GM18861 (cell line): Measurements from ENCODE around the gene SPIRE1.

Source experiments
- ATAC-seq: cut with Tn5 transposase; IDR thresholded peaks from one replicate; pipeline ENCODE4 v1.9.1; 2021; ENCODE audit not compliant: unreplicated experiment

The SPIRE1 gene

GRCh38 chr18:12455496-12455895, 202.4 kb downstream of the SPIRE1 start:
- no peak for ATAC-seq

- ATAC-seq = no peak
These were observed 205.1 kb downstream of the SPIRE1 start for GRCh38 chr18:12452784-12453183.

GRCh38 chr18:12451428-12451827, 206.5 kb downstream of the SPIRE1 start:
- ATAC-seq = no peak

- ATAC-seq = no peak
These were observed 208.7 kb downstream of the SPIRE1 start for GRCh38 chr18:12449051-12449785.

- no peak for ATAC-seq
These were observed 212.4 kb downstream of the SPIRE1 start for GRCh38 chr18:12445554-12445953.

- ATAC-seq = no peak
These were observed 214.4 kb downstream of the SPIRE1 start for GRCh38 chr18:12443551-12443950.

- no peak for ATAC-seq
These were observed 215.0 kb downstream of the SPIRE1 start for GRCh38 chr18:12442946-12443345.

- ATAC-seq = no peak
These were observed 216.4 kb downstream of the SPIRE1 start for GRCh38 chr18:12441475-12442034.

- ATAC-seq = no peak
These were observed 219.7 kb downstream of the SPIRE1 start for GRCh38 chr18:12438257-12438656.

- no peak for ATAC-seq
These were observed 222.0 kb downstream of the SPIRE1 start for GRCh38 chr18:12435867-12436266.

GRCh38 chr18:12434541-12434929, 223.4 kb downstream of the SPIRE1 start:
- no peak for ATAC-seq

GRCh38 chr18:12433829-12434540, 223.9 kb downstream of the SPIRE1 start:
- ATAC-seq = no peak

GRCh38 chr18:12432881-12433280, 225.0 kb downstream of the SPIRE1 start:
- ATAC-seq = no peak

GRCh38 chr18:12432196-12432595, 225.7 kb downstream of the SPIRE1 start:
- no peak for ATAC-seq

GRCh38 chr18:12431561-12431960, 226.3 kb downstream of the SPIRE1 start:
- ATAC-seq = no peak

GRCh38 chr18:12430137-12430990, 227.5 kb downstream of the SPIRE1 start:
- no peak for ATAC-seq

- ATAC-seq = no peak
These were observed 228.4 kb downstream of the SPIRE1 start for GRCh38 chr18:12429556-12429955.

- ATAC-seq = no peak
These were observed 229.0 kb downstream of the SPIRE1 start for GRCh38 chr18:12428923-12429322.

- ATAC-seq = no peak
These were observed 231.0 kb downstream of the SPIRE1 start for GRCh38 chr18:12426924-12427323.

GRCh38 chr18:12424252-12424651, 233.7 kb downstream of the SPIRE1 start:
- ATAC-seq = no peak

GRCh38 chr18:12423820-12424219, 234.1 kb downstream of the SPIRE1 start:
- no peak for ATAC-seq
